ENCODE results near the gene NPAS2.

NPAS2 gene

DNA sequence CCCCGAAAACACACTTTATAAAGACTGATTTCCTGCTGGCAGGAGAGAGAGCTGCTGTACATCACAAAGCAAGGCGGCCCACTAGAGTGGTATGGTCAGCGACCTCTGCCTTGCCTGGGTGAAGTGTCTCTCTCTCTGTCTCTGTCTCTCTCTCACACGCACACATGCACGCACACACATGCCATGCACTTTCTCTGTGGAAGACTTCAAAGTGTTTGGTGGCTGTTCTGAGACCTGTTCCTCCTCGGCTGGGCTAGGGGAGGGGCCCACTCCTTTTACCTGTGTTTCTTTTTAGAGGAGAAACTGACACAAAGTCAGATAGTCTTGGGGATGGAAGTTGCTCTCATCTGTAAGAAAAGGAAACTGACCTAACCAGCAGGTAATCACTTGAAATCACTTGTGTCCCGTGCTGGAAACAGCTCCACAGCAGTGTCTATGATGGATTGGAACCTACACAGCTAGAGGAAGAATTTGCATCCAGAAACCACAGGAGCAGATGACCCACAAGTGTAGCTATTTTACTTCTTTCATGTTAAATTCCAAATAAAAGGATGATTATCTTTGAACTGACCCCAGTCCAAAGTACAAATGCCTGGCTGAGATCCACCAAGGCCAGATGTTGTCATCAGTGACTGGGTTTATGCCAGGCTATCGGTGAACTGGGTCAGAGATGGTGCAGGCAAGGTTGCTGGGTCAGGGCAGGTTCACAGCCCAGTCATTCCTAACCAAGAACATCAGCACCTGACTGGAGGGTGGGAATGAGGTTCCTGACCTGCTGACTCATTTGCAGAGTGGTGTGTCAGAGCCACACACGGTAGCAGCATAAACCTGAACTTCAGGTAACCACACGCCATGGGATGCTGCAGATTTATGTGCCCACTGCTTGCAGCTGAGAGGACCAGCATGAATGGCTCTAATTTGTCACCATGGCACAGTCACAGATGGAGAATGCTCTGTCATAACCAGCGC is 63.0 kb downstream of the NPAS2 start:
- TF ChIP-seq, protein P1, sequence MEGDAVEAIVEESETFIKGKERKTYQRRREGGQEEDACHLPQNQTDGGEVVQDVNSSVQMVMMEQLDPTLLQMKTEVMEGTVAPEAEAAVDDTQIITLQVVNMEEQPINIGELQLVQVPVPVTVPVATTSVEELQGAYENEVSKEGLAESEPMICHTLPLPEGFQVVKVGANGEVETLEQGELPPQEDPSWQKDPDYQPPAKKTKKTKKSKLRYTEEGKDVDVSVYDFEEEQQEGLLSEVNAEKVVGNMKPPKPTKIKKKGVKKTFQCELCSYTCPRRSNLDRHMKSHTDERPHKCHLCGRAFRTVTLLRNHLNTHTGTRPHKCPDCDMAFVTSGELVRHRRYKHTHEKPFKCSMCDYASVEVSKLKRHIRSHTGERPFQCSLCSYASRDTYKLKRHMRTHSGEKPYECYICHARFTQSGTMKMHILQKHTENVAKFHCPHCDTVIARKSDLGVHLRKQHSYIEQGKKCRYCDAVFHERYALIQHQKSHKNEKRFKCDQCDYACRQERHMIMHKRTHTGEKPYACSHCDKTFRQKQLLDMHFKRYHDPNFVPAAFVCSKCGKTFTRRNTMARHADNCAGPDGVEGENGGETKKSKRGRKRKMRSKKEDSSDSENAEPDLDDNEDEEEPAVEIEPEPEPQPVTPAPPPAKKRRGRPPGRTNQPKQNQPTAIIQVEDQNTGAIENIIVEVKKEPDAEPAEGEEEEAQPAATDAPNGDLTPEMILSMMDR (IDR thresholded peaks at IDR 0.05; ENCODE audit: low read depth, low read length), result no peak
- DNase-seq (ENCODE audit: extremely low read depth, low read depth), result no peak

DNA sequence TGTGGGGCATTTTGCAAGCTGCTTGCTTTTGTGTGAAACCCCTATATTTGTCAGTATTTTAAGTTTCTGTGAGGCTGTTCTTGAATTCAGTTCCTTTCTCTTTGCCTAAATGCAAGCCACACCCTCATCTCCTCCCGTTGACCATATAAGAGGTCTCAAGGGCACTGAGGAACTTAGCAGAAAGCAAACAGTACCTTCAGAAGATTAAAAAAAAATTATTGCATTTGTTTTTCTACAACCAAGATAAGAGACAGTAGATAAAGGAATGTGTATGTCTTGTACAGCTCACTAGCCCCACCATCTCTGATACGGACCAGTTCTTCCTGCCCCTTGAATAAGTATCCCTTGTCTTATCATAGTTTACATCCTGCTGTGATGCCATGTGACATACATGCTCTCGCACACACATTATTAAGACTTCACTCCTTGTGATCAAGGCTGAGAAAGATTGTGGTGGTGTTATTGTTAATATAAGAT is 64.2 kb downstream of the NPAS2 start:
- DNase-seq (ENCODE audit: extremely low read depth, low read depth), result no peak
- TF ChIP-seq, protein P1 (IDR thresholded peaks at IDR 0.05; ENCODE audit: low read depth, low read length), result no peak

DNA sequence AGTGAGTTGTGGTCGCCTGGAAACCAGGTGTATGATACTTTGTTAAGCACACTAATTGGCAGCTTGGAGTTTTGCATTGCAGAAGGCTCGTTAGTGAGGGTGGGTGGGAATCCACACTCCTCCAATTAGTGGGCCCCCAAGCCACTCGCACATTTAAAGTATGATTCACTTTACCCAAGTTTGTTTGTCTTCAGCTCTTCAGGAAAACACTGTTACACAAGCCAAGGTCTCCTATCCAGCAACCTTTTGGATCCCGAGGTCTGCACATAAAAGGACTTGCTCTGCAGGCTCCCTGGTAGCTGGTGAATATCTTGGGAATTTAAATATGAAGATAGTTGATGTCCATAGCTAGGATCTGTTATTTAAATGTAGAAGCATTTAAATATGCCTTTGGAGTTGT is 66.1 kb downstream of the NPAS2 start:
- no peak for DNase-seq (ENCODE audit: extremely low read depth, low read depth)
- TF ChIP-seq, protein P1 (IDR thresholded peaks at IDR 0.05; ENCODE audit: low read depth, low read length), result no peak

DNA sequence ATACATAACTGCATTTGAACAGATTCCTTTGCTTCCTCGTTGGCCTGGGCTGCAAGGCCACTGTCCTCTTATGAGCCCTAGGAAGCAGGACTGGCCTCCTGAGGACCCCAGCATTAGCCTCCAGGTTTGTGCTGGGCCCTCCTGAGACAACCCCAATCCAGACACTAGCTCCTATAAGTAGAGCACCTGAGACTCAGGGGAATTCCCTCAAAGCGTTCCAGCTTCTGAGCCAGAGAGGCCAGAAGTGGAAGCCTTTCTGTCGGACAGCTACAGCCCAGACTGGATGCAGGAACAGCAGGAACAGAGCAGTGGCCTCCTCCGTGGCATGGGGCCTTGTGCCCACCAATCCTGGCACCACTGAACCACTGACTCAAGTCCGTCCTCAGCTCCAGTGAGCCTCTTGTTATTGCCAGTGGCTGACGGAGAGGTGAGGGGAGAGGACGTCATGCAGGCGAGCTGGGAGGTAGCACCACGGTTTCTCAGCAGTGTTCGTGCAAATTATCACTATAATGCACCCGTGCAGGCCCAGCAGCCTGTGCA is 67.2 kb downstream of the NPAS2 start:
- DNase-seq (ENCODE audit: extremely low read depth, low read depth), result no peak
- TF ChIP-seq, protein P1 (IDR thresholded peaks at IDR 0.05; ENCODE audit: low read depth, low read length), result no peak

DNA sequence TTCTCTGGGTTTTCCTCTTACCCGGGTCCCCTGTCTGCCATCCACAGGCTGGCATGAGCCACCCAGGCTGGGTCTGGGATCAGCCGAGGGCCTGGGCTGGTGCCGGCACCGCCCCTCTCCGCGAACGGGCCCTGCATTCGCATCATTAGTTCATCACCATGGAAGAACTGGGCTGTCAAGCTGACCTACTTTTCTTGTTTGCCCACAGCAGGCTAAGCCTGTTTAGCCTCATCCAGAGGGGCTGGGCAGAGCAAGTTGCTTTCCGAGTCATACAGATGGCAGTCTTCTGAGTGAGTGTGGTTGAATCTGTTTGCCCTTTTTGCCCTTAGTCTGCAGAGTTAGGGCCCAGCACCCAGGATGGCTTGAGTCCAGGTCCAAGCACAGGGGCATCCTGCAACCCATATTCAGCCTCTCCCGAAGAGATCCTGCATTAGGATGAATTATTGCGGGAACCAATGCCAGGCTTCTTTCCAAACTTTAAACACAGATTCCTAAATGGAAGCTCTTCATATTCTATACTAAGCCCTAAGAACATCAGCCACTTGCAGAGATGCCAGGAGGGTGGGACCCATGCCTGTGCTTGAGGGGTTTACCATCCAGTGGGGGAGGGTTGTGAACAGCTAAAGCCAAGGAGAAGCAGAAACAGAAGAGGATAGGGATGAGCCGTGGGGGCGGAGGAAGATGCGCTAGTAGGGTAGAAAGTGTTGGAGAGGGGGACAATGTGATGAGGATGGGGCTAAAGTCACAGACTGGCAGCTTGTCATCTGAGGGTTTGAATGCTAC is 68.0 kb downstream of the NPAS2 start:
- TF ChIP-seq, protein P1 (IDR thresholded peaks at IDR 0.05; ENCODE audit: low read depth, low read length), result no peak
- no peak for DNase-seq (ENCODE audit: extremely low read depth, low read depth)

DNA sequence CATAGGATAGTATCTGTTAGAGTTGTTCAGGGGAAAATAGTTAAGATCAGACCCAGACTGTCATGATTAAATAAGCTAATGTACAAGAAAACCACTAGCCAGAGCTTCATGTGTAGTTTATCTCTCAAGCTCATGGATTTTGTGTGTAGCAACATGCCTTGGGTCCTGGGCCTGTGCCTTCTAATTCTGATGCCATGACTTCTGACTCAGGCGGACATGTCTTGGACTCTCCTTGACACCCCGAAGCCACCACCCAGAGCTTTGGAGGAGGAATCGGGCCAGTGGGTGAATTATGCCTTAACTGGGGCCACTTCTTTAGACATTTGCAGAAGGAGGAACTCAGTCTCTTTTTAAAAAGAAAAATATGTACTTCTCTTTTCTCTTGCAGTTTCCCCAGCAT is 68.7 kb downstream of the NPAS2 start:
- DNase-seq (ENCODE audit: extremely low read depth, low read depth), result no peak

More for the DNA sequence above, 68.7 kb downstream of the NPAS2 start:
- TF ChIP-seq, protein P1 (IDR thresholded peaks at IDR 0.05; ENCODE audit: low read depth, low read length), result no peak

Measured in AG09319 (cell line).